Measurements from ENCODE around the gene PIK3R3.

Gene PIK3R3

DNA sequence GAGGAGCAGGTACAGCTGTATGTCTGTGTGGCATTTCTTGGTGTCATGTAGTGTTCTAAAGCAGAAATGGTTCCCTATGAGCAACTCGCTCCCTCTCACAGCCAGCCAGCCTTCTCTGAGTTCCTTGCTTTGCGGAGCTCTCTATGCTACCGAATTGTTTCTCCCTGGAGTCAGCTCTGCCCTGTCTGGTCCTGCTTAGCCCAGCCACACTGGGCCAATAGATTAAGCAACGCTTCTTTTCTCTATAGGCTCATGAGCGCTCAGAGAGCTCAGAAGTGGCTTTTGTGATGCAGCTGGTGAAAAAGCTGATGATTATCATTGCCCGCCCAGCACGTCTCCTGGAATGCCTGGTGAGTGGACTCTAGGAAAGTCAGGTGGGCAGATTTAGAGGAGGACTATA lies 113.1 kb downstream of the PIK3R3 start:
- no peak for DNase-seq

GRCh38 chr1:46017876-46018503 lies 114.4 kb downstream of the PIK3R3 start:
- no peak for DNase-seq

DNA sequence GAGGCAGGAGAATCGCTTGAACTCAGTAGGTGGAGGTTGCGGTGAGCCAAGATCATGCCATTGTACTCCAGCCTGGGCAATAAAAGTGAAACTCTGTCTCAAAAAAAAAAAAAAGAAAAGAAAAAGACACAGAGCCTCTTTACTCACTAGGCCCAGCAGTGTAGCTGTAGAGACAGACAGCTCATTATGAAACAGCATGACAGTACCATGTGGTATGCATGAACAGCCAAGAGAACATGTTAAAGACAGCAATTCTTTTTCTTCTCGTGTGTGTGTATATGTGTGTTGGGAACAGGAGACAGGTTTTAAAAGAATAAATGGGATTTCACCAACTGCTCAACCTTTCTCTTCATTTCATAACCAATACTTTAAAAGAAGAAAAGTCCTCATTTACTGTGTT lies 118.8 kb downstream of the PIK3R3 start:
- no peak for DNase-seq

DNA sequence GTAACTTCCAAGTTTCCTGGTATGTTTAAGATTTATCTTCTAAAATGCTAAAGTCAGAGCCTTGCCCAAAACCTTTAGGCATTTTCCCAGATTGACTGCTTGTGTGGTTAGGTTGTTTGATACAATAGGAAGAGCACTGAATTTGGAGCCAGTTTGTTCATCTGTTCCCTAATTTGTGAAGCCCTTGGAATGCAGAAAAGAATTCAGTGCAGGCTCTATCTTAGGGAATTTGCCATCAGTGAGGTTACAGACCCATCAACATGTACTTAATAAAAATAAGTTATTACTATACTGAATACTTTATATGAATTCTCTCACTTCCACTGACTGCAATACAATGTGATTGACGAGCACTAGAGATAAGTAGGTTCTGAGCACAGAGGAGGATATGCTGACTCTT lies 120.2 kb downstream of the PIK3R3 start:
- DNase-seq = no peak

DNA sequence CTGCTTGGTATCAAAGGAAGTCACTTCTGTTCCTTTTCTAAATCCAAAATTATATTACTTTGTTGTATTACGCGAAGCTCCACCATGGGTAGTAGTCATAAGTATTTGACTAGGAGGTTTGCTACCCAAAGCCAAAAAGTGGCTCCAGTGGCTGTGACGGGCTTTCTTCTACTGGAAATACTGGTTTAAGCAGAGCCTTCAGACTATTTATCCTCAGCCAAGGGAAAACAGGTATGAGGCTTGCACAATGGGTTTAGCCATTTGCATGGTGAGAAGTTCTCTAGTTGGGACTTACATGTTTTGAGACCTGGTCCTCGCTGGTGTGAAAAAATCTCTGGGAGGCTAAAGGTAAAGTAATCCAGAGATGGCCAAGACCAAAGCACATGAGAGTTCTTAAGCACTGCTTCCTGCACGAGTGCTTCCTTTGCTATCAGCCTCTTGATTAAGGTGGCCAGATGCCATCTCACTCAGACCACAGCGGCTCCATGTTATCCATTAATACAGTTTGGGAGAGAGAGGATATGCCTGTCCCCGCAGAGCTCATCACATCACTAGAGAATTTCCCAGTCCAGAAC lies 121.2 kb downstream of the PIK3R3 start:
- DNase-seq = no peak

GRCh38 chr1:46010611-46011010 lies 121.8 kb downstream of the PIK3R3 start:
- no peak for DNase-seq

DNA sequence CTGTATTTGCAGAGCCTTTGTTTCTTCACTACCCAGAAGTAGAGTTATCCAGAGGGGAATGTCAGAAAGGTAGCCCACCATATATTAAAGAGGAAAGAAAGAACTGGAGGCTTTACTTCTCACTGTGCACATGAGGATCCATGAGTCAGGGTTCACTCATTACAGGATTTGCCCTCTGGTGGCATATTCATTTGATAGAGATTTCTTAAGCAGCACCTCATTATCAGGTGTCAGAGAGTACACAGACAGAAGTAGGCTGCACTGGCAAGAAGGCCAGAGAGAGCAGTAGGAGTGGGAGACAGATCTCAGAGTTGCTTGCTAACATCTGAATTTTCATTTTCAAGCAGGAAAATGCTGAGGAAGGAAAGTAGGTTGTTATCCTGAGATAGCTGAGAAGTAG lies 123.8 kb downstream of the PIK3R3 start:
- no peak for DNase-seq

DNA sequence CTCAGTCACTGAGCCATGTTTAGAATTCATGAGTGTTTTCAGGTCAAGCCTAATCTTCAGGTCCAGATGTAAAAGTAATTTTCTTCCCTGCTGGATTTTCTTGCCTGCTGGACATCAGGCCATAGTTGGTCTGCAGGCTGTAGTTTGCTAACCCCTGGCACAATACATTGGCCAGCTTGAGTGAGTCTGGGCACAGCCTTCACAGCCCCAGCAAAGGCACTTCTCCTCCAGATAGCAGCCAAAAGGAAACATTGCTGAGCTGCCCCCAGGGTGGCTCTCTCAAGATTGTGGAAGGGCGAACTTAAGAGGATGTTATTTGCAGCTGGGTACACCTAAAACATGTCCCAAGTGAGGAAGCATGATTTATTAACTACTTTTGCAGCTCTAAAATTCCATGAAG lies 126.8 kb downstream of the PIK3R3 start:
- no peak for DNase-seq

DNA sequence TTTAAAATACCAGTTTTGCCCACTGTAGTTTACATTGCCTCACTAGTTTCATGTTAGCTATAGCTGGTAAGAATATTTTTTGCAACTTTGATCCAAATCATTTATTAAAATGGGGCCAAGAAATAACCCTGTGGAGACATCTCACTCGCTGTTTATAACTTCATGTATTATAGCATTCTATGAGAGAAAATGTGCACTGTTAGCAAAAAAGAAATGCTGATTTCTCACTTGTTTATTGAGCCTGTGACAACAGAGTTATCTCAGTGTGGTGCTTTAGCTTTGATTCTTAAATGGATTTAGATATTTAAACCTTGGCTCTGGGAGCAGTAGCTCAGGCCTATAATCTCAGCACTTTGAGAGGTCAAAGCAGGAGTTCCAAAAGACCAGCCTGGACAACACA lies 127.9 kb downstream of the PIK3R3 start:
- DNase-seq = no peak

DNA sequence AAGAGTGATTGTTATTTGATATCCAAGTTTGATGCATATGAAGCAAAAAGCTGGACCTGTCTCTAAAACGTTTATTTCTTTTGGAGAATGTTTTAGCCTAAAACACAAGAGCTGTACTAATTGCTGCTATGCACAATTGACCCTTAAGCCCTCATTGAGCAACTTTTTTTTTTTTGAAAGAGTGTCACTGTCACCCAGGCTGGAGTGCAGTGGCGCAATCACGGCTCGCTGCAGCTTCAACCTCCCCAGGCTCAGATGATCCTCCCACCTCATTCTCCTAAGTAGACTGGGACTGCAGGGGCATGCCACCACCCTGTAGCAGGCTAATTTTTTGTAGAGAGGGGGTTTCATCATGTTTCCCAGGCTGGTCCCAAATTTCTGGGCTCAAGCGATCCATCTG lies 129.1 kb downstream of the PIK3R3 start:
- no peak for DNase-seq

- no peak for DNase-seq
Measured at GRCh38 chr1:46002551-46003150, 129.8 kb downstream of the PIK3R3 start.

GRCh38 chr1:46001081-46001785 lies 131.2 kb downstream of the PIK3R3 start:
- no peak for DNase-seq

DNA sequence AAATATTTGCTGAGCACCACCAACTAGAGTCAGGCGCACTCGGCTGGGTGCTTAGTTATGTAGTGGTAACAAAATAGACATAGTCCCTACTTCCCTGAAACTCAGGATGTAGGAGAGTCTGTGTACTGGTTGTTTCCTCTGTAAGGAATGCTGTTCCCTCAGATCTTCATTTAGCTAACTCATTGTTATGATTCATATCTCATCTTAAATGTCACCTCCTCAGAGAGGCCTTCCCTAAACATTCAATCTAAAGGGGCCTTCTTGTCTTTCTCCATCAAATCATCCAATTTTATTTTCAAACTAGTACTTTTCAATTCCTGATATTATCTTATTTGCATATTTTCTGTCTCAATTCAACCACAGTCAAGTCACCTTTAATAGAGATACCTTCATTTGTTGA lies 132.9 kb downstream of the PIK3R3 start:
- no peak for DNase-seq

DNA sequence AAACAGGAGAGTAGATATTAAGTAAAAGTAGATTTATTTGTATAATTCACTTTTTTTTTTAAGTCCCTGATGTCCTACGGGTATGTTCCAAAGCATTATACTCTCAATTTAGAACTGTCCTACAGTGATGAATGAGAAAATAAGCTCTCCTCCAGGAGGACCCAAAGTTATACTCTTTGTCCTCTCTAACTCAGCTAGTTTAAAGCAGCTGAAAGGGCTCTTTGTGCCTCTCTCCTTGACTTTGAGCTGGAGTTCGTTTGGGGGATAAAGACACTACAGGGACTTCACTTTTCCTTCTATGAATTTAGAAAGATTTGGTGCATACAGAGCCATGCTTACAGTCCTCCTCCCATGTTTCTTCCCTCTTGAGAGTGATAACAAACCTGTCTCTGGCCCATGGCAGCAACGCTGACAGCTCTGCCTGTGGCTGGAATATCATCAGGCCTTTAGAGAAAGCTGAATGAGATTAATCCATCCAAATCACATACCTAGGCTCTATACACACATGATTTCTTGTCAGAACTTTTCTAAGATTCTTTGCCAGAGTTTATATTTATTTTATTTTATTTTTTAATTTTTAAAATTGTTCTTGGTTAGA lies 134.3 kb downstream of the PIK3R3 start:
- DNase-seq = no peak

DNA sequence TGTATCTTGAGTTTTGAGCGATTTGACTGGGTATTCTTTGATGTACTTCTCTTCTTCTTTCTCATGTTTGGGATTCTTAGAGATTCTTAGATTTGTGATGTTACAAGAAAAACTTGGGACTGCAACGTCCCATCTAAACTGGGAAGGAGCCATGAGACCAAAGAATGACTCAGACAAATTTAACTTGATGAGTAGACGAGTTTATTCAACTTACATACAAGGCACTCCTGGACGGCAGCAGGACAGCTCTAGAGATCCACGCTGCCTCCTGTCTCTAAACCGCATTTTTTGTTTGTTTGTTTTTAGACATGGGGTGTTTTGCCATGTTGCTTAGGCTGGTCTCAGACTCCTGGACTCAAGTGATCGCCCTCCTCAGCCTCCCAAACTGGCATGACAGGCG lies 137.1 kb downstream of the PIK3R3 start:
- no peak for DNase-seq

GRCh38 chr1:45994423-45994822 lies 138.0 kb downstream of the PIK3R3 start:
- no peak for DNase-seq

All from SIG-M5 (cell line).